H1 (cell line): Measurements from ENCODE around the gene JAKMIP1. TPM values are rescaled to one million over a fixed set of nuclear protein-coding genes. Genes with fewer than 3 reads are reported as not detected.

Experiments
- CTBP2 ChIP-seq: IDR thresholded peaks from 2 replicates; pipeline ENCODE4 v1.7.0; 2011; ENCODE audit warnings: borderline replicate concordance, mild to moderate bottlenecking, moderate library complexity, mixed read lengths, low read length; ENCODE audit not compliant: insufficient read depth, insufficient read length
- KDM5A ChIP-seq: fragments of 200-600 bp; IDR thresholded peaks from 2 replicates; pipeline ENCODE4 v1.7.1; 2012; ENCODE audit warnings: mild to moderate bottlenecking, low read length, inconsistent platforms, mixed read lengths
- NRF1 ChIP-seq: IDR thresholded peaks from 2 replicates; pipeline ENCODE4 v1.6.1; 2011; ENCODE audit warnings: mild to moderate bottlenecking, low read depth, low read length, improper control_type of control experiment
- RFX5 ChIP-seq: IDR thresholded peaks from 2 replicates; pipeline ENCODE4 v1.6.1; 2011; ENCODE audit warnings: low read depth, low read length, improper control_type of control experiment, borderline replicate concordance
- TEAD4 ChIP-seq: IDR thresholded peaks from 2 replicates; pipeline ENCODE4 v1.6.1; 2012; ENCODE audit warnings: low read depth, low read length, inconsistent platforms, mixed read lengths
- polyA plus RNA-seq, 7 experiments: library from polyadenylated mRNA; depleted of rRNA in 3 of 7; stranded (reverse) in 5 of 7; unstranded in 2 of 7; fragments of >200 nt in 5 of 7; fragments of 200-250 nt in 2 of 7; gene quantifications; 1 replicate in 5 of 7; 2 replicates in 1 of 7; 4 replicates in 1 of 7; pipeline versions ENCODE4 v1.2.1 to v1.2.3, GENCODE V29; 2011 to 2013; ENCODE audit warnings: missing spikeins in 2 of 7, mixed read lengths in 2 of 7
- total RNA-seq: library from RNA; stranded (reverse); fragmentation: NEBNext Ultra II Directional; extraction: Animal tissue kit (Norgen Biotek cat#: 25700); gene quantifications from 2 replicates; pipeline ENCODE4 v1.2.1, GENCODE V29; 2021
- TF ChIP-seq, protein P1 (sequence below): fragments of 300-600 bp; sonication (generic); IDR thresholded peaks from 2 replicates; pipeline ENCODE4 v1.7.1; 2012; ENCODE audit warnings: low read length, moderate library complexity, mild to moderate bottlenecking, inconsistent platforms; ENCODE audit not compliant: insufficient replicate concordance

Gene JAKMIP1
- total and polyA plus RNA-seq, 2 of the 8 experiments (the other 6 are each of a cell fraction or from before 2014, with no cell fraction given): 2.5 to 4.4 TPM

DNA sequence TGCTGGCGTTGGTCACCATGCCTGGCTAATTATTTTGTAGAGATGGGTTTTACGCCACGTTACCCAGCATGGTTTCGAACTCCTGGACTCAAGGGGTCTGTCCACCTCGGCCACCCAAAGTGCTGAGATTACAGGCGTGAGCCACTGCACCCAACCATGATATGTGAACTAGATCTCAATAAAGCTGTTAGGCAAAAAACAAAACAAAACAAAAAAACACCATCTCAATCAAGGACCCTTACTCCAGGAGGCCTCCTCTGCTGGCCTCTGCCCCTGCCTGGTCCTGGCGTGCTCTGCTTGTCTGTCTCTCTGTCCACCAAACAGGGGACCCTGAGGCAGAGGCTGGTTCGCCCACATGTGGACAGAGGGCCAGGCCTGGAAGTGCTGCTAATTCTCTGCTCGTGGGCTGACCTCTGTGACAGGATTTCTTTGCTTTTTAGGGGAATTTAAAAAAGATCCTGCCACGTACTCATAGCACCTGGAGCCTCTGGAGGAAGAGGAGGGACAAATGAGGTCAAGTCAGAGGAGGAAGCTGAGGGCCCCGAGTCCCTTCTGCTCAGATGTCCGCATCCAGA, 36.6 kb upstream of the JAKMIP1 start (continued):
- TF ChIP-seq CTBP2: no peak
- TF ChIP-seq NRF1: no peak
- TF ChIP-seq TEAD4: no peak
- no peak for TF ChIP-seq KDM5A
- TF ChIP-seq, protein P1, sequence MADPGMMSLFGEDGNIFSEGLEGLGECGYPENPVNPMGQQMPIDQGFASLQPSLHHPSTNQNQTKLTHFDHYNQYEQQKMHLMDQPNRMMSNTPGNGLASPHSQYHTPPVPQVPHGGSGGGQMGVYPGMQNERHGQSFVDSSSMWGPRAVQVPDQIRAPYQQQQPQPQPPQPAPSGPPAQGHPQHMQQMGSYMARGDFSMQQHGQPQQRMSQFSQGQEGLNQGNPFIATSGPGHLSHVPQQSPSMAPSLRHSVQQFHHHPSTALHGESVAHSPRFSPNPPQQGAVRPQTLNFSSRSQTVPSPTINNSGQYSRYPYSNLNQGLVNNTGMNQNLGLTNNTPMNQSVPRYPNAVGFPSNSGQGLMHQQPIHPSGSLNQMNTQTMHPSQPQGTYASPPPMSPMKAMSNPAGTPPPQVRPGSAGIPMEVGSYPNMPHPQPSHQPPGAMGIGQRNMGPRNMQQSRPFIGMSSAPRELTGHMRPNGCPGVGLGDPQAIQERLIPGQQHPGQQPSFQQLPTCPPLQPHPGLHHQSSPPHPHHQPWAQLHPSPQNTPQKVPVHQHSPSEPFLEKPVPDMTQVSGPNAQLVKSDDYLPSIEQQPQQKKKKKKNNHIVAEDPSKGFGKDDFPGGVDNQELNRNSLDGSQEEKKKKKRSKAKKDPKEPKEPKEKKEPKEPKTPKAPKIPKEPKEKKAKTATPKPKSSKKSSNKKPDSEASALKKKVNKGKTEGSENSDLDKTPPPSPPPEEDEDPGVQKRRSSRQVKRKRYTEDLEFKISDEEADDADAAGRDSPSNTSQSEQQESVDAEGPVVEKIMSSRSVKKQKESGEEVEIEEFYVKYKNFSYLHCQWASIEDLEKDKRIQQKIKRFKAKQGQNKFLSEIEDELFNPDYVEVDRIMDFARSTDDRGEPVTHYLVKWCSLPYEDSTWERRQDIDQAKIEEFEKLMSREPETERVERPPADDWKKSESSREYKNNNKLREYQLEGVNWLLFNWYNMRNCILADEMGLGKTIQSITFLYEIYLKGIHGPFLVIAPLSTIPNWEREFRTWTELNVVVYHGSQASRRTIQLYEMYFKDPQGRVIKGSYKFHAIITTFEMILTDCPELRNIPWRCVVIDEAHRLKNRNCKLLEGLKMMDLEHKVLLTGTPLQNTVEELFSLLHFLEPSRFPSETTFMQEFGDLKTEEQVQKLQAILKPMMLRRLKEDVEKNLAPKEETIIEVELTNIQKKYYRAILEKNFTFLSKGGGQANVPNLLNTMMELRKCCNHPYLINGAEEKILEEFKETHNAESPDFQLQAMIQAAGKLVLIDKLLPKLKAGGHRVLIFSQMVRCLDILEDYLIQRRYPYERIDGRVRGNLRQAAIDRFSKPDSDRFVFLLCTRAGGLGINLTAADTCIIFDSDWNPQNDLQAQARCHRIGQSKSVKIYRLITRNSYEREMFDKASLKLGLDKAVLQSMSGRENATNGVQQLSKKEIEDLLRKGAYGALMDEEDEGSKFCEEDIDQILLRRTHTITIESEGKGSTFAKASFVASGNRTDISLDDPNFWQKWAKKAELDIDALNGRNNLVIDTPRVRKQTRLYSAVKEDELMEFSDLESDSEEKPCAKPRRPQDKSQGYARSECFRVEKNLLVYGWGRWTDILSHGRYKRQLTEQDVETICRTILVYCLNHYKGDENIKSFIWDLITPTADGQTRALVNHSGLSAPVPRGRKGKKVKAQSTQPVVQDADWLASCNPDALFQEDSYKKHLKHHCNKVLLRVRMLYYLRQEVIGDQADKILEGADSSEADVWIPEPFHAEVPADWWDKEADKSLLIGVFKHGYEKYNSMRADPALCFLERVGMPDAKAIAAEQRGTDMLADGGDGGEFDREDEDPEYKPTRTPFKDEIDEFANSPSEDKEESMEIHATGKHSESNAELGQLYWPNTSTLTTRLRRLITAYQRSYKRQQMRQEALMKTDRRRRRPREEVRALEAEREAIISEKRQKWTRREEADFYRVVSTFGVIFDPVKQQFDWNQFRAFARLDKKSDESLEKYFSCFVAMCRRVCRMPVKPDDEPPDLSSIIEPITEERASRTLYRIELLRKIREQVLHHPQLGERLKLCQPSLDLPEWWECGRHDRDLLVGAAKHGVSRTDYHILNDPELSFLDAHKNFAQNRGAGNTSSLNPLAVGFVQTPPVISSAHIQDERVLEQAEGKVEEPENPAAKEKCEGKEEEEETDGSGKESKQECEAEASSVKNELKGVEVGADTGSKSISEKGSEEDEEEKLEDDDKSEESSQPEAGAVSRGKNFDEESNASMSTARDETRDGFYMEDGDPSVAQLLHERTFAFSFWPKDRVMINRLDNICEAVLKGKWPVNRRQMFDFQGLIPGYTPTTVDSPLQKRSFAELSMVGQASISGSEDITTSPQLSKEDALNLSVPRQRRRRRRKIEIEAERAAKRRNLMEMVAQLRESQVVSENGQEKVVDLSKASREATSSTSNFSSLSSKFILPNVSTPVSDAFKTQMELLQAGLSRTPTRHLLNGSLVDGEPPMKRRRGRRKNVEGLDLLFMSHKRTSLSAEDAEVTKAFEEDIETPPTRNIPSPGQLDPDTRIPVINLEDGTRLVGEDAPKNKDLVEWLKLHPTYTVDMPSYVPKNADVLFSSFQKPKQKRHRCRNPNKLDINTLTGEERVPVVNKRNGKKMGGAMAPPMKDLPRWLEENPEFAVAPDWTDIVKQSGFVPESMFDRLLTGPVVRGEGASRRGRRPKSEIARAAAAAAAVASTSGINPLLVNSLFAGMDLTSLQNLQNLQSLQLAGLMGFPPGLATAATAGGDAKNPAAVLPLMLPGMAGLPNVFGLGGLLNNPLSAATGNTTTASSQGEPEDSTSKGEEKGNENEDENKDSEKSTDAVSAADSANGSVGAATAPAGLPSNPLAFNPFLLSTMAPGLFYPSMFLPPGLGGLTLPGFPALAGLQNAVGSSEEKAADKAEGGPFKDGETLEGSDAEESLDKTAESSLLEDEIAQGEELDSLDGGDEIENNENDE: no peak
- no peak for TF ChIP-seq RFX5
